ENCODE results near the gene GRIK3.

Gene GRIK3

GRCh38 chr1:36925251-36925650 is 109.1 kb downstream of the GRIK3 start:
- no peak for TF ChIP-seq EZH2phosphoT487 (IDR thresholded peaks at IDR 0.05; ENCODE audit: borderline replicate concordance)
- TF ChIP-seq CTCF (conservative IDR thresholded peaks at IDR 0.05; ENCODE audit: low read length): no peak
- H3K9me3 ChIP-seq (ENCODE audit: insufficient read depth, low read depth, low read length): no peaks in the 10 kb centered on the region
- no peaks in the 10 kb centered on the region for H3K36me3 ChIP-seq (ENCODE audit: insufficient read depth, low read length)
- no peaks in the 10 kb centered on the region for H3K27me3 ChIP-seq (ENCODE audit: insufficient read depth, low read length, poor library complexity, severe bottlenecking)
- no peaks in the 10 kb centered on the region for H3K9me2 ChIP-seq (replicated peaks; ENCODE audit: low read depth, low read length)
- H3K79me2 ChIP-seq (ENCODE audit: insufficient read depth, low read length): no peaks in the 10 kb centered on the region
- H3F3A ChIP-seq (ENCODE audit: low read depth): no peaks in the 10 kb centered on the region
- no peak overlapping the region for H3K4me2 ChIP-seq (ENCODE audit: low read depth, low read length, poor library complexity, severe bottlenecking)
- H4K20me1 ChIP-seq (ENCODE audit: insufficient read depth, low read length, poor library complexity, severe bottlenecking): no peaks in the 10 kb centered on the region
- H3K4me3 ChIP-seq (ENCODE audit: low read length, poor library complexity, severe bottlenecking): no peak overlapping the region
- H2AFZ ChIP-seq (ENCODE audit: low read length): no peak overlapping the region
- H3K4me1 ChIP-seq (ENCODE audit: insufficient read depth, low read length, poor library complexity, severe bottlenecking): no peaks in the 10 kb centered on the region
- no peak overlapping the region for H3K9ac ChIP-seq (ENCODE audit: low read depth, low read length, poor library complexity, severe bottlenecking)

- no peaks in the 10 kb centered on the region for H3K9me2 ChIP-seq (replicated peaks; ENCODE audit: low read depth, low read length)
- no peaks in the 10 kb centered on the region for H4K20me1 ChIP-seq (ENCODE audit: insufficient read depth, low read length, poor library complexity, severe bottlenecking)
- no peaks in the 10 kb centered on the region for H3K4me1 ChIP-seq (ENCODE audit: insufficient read depth, low read length, poor library complexity, severe bottlenecking)
- no peaks in the 10 kb centered on the region for H3K36me3 ChIP-seq (ENCODE audit: insufficient read depth, low read length)
- no peak overlapping the region for H2AFZ ChIP-seq (ENCODE audit: low read length)
- no peaks in the 10 kb centered on the region for H3K9me3 ChIP-seq (ENCODE audit: insufficient read depth, low read depth, low read length)
- no peaks in the 10 kb centered on the region for H3K79me2 ChIP-seq (ENCODE audit: insufficient read depth, low read length)
- no peak overlapping the region for H3K4me2 ChIP-seq (ENCODE audit: low read depth, low read length, poor library complexity, severe bottlenecking)
- H3K9ac ChIP-seq (ENCODE audit: low read depth, low read length, poor library complexity, severe bottlenecking): no peak overlapping the region
- no peaks in the 10 kb centered on the region for H3K27me3 ChIP-seq (ENCODE audit: insufficient read depth, low read length, poor library complexity, severe bottlenecking)
- no peak overlapping the region for H3K4me3 ChIP-seq (ENCODE audit: low read length, poor library complexity, severe bottlenecking)
- H3F3A ChIP-seq (ENCODE audit: low read depth): no peaks in the 10 kb centered on the region
- TF ChIP-seq EZH2phosphoT487 (IDR thresholded peaks at IDR 0.05; ENCODE audit: borderline replicate concordance): no peak
- TF ChIP-seq CTCF (conservative IDR thresholded peaks at IDR 0.05; ENCODE audit: low read length): no peak
Observed at GRCh38 chr1:36924282-36924811, 110.0 kb downstream of the GRIK3 start.

- H3K4me2 ChIP-seq (ENCODE audit: low read depth, low read length, poor library complexity, severe bottlenecking): no peak overlapping the region
- H3K36me3 ChIP-seq (ENCODE audit: insufficient read depth, low read length): no peaks in the 10 kb centered on the region
- H3F3A ChIP-seq (ENCODE audit: low read depth): no peaks in the 10 kb centered on the region
- no peak overlapping the region for H3K4me3 ChIP-seq (ENCODE audit: low read length, poor library complexity, severe bottlenecking)
- H3K9ac ChIP-seq (ENCODE audit: low read depth, low read length, poor library complexity, severe bottlenecking): no peak overlapping the region
- no peaks in the 10 kb centered on the region for H3K4me1 ChIP-seq (ENCODE audit: insufficient read depth, low read length, poor library complexity, severe bottlenecking)
- TF ChIP-seq CTCF (conservative IDR thresholded peaks at IDR 0.05; ENCODE audit: low read length): no peak
- TF ChIP-seq EZH2phosphoT487 (IDR thresholded peaks at IDR 0.05; ENCODE audit: borderline replicate concordance): no peak
- H3K9me3 ChIP-seq (ENCODE audit: insufficient read depth, low read depth, low read length): no peaks in the 10 kb centered on the region
- no peaks in the 10 kb centered on the region for H3K9me2 ChIP-seq (replicated peaks; ENCODE audit: low read depth, low read length)
- H4K20me1 ChIP-seq (ENCODE audit: insufficient read depth, low read length, poor library complexity, severe bottlenecking): no peaks in the 10 kb centered on the region
- H3K79me2 ChIP-seq (ENCODE audit: insufficient read depth, low read length): no peaks in the 10 kb centered on the region
- no peaks in the 10 kb centered on the region for H3K27me3 ChIP-seq (ENCODE audit: insufficient read depth, low read length, poor library complexity, severe bottlenecking)
- no peak overlapping the region for H2AFZ ChIP-seq (ENCODE audit: low read length)
Observed at GRCh38 chr1:36922593-36923426, 111.5 kb downstream of the GRIK3 start.

Data from Loucy (cell line).